Measurements from ENCODE around the gene HMCN2.
"Not testable (repeated sequence)": the region's sequence is repeated elsewhere in the genome, so short reads cannot be mapped to it uniquely, and the experiment has no call there.

HMCN2 gene

GRCh38 chr9:130330202-130330862, 64.8 kb downstream of the HMCN2 start:
- Mint-ChIP-seq H3K4me3 (no peak overlapping the region), H3K27ac (no peak overlapping the region), H3K27me3 (peaks cover 25% of the 10 kb centered on the region), H3K36me3 (no peaks in the 10 kb centered on the region), H3K9me3 (ENCODE audit: low read depth) (no peaks in the 10 kb centered on the region), H3K4me1 (ENCODE audit: low read depth) (no peaks in the 10 kb centered on the region)

GRCh38 chr9:130331061-130331460, 65.5 kb downstream of the HMCN2 start:
- Mint-ChIP-seq H3K36me3 (no peaks in the 10 kb centered on the region), H3K27ac (no peak overlapping the region), H3K4me3 (no peak overlapping the region), H3K4me1 (ENCODE audit: low read depth) (no peaks in the 10 kb centered on the region), H3K9me3 (ENCODE audit: low read depth) (no peaks in the 10 kb centered on the region), H3K27me3 (peaks cover 25% of the 10 kb centered on the region)

- Mint-ChIP-seq H3K36me3 (no peaks in the 10 kb centered on the region), H3K27me3 (peaks cover 21% of the 10 kb centered on the region), H3K4me1 (ENCODE audit: low read depth) (no peaks in the 10 kb centered on the region), H3K27ac (no peak overlapping the region), H3K9me3 (ENCODE audit: low read depth) (no peaks in the 10 kb centered on the region), H3K4me3 (no peak overlapping the region)
These were observed 66.0 kb downstream of the HMCN2 start for GRCh38 chr9:130331573-130331972.

- Mint-ChIP-seq H3K27ac (no peak overlapping the region), H3K27me3 (peaks cover 18% of the 10 kb centered on the region), H3K36me3 (no peaks in the 10 kb centered on the region), H3K9me3 (ENCODE audit: low read depth) (no peaks in the 10 kb centered on the region), H3K4me3 (no peak overlapping the region), H3K4me1 (ENCODE audit: low read depth) (no peaks in the 10 kb centered on the region)
These were observed 66.9 kb downstream of the HMCN2 start for GRCh38 chr9:130332384-130332926.

GRCh38 chr9:130333041-130333711, 67.6 kb downstream of the HMCN2 start:
- Mint-ChIP-seq H3K36me3 (no peaks in the 10 kb centered on the region), H3K4me1 (ENCODE audit: low read depth) (no peaks in the 10 kb centered on the region), H3K27me3 (peaks cover 18% of the 10 kb centered on the region), H3K27ac (no peak overlapping the region), H3K9me3 (ENCODE audit: low read depth) (no peaks in the 10 kb centered on the region), H3K4me3 (no peak overlapping the region)

GRCh38 chr9:130333712-130334062, 68.1 kb downstream of the HMCN2 start:
- Mint-ChIP-seq H3K4me1 (ENCODE audit: low read depth) (no peaks in the 10 kb centered on the region), H3K36me3 (no peaks in the 10 kb centered on the region), H3K27me3 (peaks cover 15% of the 10 kb centered on the region), H3K9me3 (ENCODE audit: low read depth) (no peaks in the 10 kb centered on the region), H3K4me3 (no peak overlapping the region), H3K27ac (no peak overlapping the region)

- Mint-ChIP-seq H3K27ac (no peak overlapping the region), H3K27me3 (peaks cover 13% of the 10 kb centered on the region), H3K36me3 (no peaks in the 10 kb centered on the region), H3K4me3 (no peak overlapping the region), H3K9me3 (ENCODE audit: low read depth) (no peaks in the 10 kb centered on the region), H3K4me1 (ENCODE audit: low read depth) (no peaks in the 10 kb centered on the region)
These were observed 69.4 kb downstream of the HMCN2 start for GRCh38 chr9:130334915-130335314.

GRCh38 chr9:130336027-130336610, 70.6 kb downstream of the HMCN2 start:
- H3K4me1 Mint-ChIP-seq (ENCODE audit: low read depth): no peaks in the 10 kb centered on the region
- no peaks in the 10 kb centered on the region for H3K9me3 Mint-ChIP-seq (ENCODE audit: low read depth)
- H3K27ac Mint-ChIP-seq: no peak overlapping the region
- H3K27me3 Mint-ChIP-seq: peaks cover 11% of the 10 kb centered on the region
- H3K4me3 Mint-ChIP-seq: no peak overlapping the region
- no peaks in the 10 kb centered on the region for H3K36me3 Mint-ChIP-seq

- no peak overlapping the region for H3K4me3 Mint-ChIP-seq
These were observed 71.3 kb downstream of the HMCN2 start for GRCh38 chr9:130336885-130337284.

GRCh38 chr9:130337318-130337717, 71.8 kb downstream of the HMCN2 start:
- H3K4me3 Mint-ChIP-seq: no peak overlapping the region
- no peak overlapping the region for H3K27ac Mint-ChIP-seq
- peaks cover 11% of the 10 kb centered on the region for H3K27me3 Mint-ChIP-seq
- H3K36me3 Mint-ChIP-seq: no peaks in the 10 kb centered on the region
- no peaks in the 10 kb centered on the region for H3K9me3 Mint-ChIP-seq (ENCODE audit: low read depth)
- no peaks in the 10 kb centered on the region for H3K4me1 Mint-ChIP-seq (ENCODE audit: low read depth)

More at GRCh38 chr9:130336885-130337284, 71.3 kb downstream of the HMCN2 start:
- Mint-ChIP-seq H3K27me3 (peaks cover 11% of the 10 kb centered on the region), H3K36me3 (no peaks in the 10 kb centered on the region), H3K27ac (no peak overlapping the region), H3K9me3 (ENCODE audit: low read depth) (no peaks in the 10 kb centered on the region), H3K4me1 (ENCODE audit: low read depth) (no peaks in the 10 kb centered on the region)

- Mint-ChIP-seq H3K36me3 (no peaks in the 10 kb centered on the region), H3K9me3 (ENCODE audit: low read depth) (no peaks in the 10 kb centered on the region), H3K4me3 (no peak overlapping the region), H3K27ac (no peak overlapping the region), H3K27me3 (peaks cover 11% of the 10 kb centered on the region), H3K4me1 (ENCODE audit: low read depth) (no peaks in the 10 kb centered on the region)
These were observed 72.3 kb downstream of the HMCN2 start for GRCh38 chr9:130337784-130338380.

GRCh38 chr9:130338891-130339290, 73.3 kb downstream of the HMCN2 start:
- not testable (repeated sequence) for H3K27me3 Mint-ChIP-seq; H3K9me3 Mint-ChIP-seq (ENCODE audit: low read depth); H3K4me3 Mint-ChIP-seq; H3K27ac Mint-ChIP-seq; H3K4me1 Mint-ChIP-seq (ENCODE audit: low read depth); H3K36me3 Mint-ChIP-seq

GRCh38 chr9:130339306-130339705, 73.7 kb downstream of the HMCN2 start:
- Mint-ChIP-seq H3K36me3 (no peaks in the 10 kb centered on the region), H3K4me3 (no peak overlapping the region), H3K27me3 (peaks cover 4% of the 10 kb centered on the region), H3K27ac (no peak overlapping the region), H3K4me1 (ENCODE audit: low read depth) (no peaks in the 10 kb centered on the region), H3K9me3 (ENCODE audit: low read depth) (no peaks in the 10 kb centered on the region)

GRCh38 chr9:130340011-130340410, 74.5 kb downstream of the HMCN2 start:
- no peaks in the 10 kb centered on the region for H3K36me3 Mint-ChIP-seq
- peaks cover 4% of the 10 kb centered on the region for H3K27me3 Mint-ChIP-seq
- H3K4me3 Mint-ChIP-seq: no peak overlapping the region
- H3K27ac Mint-ChIP-seq: no peak overlapping the region
- H3K4me1 Mint-ChIP-seq (ENCODE audit: low read depth): no peaks in the 10 kb centered on the region
- no peaks in the 10 kb centered on the region for H3K9me3 Mint-ChIP-seq (ENCODE audit: low read depth)

GRCh38 chr9:130340557-130340956, 75.0 kb downstream of the HMCN2 start:
- not testable (repeated sequence) for H3K27me3 Mint-ChIP-seq; H3K4me3 Mint-ChIP-seq; H3K9me3 Mint-ChIP-seq (ENCODE audit: low read depth); H3K27ac Mint-ChIP-seq; H3K36me3 Mint-ChIP-seq; H3K4me1 Mint-ChIP-seq (ENCODE audit: low read depth)

Data from activated naive CD8-positive, alpha-beta T cell (primary cell).